Measurements from ENCODE around the gene MAP4K3.
"Not testable (repeated sequence)": the region's sequence is repeated elsewhere in the genome, so short reads cannot be mapped to it uniquely, and the experiment has no call there.

Gene MAP4K3

DNA sequence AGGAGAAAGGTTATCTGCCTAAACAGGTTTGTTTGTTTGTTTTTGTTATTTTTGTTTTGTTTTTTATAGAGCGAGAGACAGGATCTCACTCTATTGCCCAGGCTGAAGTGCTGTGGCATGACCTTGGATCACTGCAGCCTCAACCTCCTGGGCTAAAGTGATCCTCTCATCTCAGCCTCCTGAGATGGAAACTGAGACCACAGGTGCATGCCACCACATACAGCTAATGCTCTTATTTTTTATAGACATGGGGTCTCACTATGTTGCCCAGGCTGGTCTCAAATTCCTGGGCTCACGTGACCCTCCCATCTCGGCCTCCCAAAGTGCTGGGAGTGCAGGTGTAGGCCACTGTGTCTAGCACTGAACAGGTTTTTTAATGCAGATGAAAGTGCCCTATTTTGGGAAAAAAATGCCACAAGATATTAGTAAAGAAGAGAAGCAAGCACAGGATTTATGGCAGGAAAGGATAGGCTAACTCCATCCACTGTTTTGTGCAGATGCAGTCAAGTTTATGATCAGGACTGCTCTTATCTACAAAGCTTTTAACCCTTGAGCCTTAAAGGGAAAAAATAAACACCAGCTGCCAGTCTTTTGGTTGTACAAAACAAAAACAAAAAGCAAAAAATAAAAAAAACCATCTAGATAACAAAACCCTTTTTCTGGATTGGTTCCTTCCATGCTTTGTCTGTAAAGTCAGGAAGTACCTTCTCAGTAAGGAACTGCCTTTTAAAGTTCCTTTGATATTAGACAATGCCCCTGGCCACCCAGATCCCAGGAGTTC lies 29.4 kb downstream of the MAP4K3 start:
- no peak for DNase-seq

DNA sequence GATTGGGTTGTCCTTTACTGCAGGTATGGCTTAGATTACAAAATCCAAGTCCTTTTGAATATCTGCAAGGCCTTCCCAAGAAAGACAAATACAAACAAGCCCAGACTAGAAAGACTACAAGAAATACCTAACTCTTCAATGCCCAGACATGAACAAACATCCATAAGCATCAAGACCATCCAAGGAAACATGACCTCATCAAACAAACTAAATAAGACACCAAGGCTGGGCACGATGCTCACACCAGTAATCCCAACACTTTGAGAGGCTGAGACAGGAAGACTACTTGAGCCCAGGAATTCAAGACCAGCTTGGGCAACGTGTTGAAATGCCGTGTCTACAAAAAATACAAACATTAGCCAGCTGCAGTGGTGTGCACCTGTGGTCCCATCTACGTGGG lies 31.7 kb downstream of the MAP4K3 start:
- DNase-seq, result no peak

DNA sequence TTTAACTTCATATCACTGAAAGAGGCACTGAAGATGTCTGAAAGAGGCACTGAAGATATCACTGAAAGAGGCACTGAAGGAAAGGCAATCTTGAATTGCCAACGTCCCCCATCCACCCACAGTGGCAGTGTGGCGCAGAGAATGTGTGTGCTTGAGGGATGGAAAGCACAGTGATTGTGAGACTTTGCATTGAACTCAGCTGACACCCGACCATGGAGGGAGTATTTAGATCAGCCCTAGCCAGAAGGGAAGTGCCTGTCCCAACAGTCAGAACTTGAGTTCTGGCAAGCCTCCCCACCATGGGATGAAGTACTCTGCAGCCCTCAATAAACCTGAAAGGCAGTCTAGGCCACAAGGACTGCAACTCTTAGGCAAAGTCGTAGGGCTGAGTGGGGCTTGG lies 33.8 kb downstream of the MAP4K3 start:
- no peak for DNase-seq

DNA sequence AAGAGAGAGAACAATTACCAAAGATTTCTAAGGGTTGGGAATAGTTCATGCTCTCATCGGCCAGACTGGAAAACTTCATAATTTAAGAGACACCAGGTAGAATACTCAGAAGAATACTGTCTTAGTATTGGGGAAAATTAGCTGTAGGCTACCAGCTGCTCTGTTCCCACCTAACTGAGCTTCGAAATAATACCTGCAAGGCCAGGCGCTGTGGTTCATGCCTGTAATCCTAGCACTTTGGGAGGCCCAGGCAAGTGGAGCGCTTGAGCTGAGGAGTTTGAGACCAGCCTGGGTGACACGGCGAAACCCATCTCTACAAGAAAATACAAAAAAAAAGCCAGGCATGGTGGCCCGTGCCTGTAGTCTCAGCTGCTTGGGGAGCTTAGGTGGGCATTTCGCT lies 35.8 kb downstream of the MAP4K3 start:
- DNase-seq, result no peak

DNA sequence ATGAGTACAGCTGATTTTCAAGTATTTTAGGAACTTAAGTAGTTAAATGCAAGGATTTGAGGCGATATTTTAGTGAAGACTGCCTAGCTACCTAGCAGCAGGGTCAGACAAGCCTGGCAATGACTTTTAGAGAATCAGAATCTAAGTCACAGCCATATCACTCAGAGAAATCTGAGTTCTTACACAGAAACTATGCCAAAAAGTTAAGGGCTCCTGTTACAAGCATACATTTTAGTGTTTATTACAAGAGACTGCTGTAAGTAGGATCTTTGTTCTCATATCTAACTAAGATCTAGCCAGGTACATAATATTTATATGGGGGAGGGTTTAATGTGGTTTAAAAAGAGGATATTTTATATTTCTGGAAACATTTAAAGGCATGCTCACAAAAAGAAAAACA lies 37.5 kb downstream of the MAP4K3 start:
- no peak for DNase-seq

DNA sequence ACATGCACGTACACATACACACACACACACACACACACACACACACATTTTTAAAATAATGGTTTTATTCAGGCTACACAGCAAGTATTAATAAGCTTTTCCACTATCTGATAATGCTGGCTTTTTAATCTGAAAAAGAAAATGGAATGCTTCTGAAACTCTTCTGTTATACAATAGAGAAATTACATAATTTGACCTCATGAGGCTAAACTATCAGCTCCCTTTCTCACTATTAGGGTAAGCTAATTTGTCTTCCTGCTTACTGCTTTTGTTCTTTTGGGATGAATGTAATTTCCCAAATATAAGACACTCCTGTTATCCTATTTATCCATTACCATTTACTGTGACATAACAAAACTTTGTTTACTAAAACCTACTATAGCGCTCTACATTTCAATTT lies 41.8 kb downstream of the MAP4K3 start:
- DNase-seq, result no peak

DNA sequence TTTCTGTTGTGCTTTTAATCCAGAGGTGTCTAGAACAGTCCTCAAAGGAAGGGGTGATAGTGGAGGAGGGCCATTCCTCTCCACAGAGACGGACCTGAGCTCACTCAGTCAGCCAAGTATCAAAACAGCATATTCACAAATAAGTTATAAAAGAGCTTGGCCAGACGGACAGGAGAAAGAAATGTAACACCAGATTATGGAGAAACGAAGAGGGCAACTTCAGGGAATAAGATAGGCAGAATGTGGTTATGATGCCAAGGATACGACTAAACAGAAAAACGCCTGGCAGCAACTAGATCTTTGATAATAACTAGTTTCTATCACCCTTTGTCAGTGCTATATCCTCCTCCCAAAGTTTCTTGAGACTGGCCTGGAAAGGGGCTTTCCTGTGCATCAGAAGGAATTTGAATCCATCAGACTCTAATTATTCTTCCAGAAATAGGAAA lies 42.5 kb downstream of the MAP4K3 start:
- DNase-seq, result no peak

DNA sequence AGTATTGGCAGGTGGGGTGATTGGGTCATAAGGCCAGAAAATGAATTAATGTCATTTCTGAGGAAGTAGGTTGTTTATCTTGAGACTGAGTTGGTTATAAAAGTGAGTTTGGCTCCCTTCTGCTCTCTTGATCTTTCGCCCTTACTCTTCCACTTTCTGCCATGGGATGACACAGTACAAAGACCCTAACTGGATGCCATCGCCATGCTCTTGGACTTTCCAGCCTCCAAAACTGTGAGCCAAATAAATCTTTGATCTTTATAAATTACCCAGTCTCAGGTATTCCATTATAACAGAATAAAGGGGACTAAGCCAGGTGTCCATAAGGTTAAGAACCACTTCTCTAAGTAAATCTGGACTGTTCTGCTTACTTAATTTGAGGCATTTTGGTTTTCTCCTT lies 44.4 kb downstream of the MAP4K3 start:
- no peak for DNase-seq

DNA sequence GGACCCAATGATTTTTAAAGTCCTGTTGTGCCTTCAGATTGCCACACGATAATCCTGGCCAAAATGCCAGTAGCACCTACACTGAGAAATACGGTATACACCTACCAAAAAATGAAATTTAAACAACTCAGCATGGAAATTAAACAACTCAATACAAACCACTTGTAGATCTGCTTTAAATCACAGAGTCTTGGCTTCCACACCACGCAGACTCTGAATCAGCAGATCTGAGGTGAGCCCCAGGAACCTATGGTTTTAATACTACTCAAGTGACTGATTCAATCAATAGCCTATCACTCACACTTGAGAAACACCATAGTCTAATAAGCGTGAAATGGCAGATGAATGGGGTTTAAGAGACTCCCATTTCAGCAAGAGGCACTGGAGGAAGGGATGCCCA lies 46.9 kb downstream of the MAP4K3 start:
- no peak for DNase-seq

DNA sequence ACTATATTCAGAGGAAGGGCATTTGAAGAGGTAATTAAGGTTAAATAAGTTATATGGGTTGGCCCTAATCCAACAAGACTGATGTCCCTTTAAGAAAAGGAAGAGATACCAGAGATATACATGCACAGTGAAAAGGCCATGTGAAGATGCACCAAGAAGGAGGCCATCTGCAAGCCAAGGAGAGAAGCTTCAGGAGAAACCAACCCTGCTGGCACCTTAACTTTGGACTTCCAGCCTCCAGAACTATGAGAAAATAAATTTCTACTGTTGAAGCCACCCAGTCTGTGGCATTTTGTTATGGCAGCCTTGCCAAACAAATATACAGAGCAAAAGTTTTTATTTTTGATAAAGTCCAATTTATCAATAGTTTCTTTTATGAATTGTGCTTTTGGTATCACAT lies 51.0 kb downstream of the MAP4K3 start:
- DNase-seq, result no peak

DNA sequence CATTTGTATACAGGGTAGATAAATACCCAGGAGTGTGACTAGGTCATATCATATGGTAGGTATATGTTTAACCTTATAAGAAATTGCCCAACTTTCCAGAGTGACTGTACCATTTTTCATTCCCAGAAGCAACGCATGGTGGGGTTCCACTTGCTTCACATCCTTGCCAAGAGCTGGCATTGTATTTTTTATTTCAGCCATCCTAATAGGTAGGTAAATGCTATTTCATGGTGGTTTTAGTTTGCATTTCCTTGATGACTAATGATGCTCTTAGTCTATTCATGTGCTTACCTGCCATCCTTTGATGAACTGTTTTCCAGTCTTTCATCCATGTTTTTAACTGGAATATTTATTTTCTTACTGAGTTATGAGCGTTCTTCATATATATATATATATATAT lies 51.9 kb downstream of the MAP4K3 start:
- no peak for DNase-seq

DNA sequence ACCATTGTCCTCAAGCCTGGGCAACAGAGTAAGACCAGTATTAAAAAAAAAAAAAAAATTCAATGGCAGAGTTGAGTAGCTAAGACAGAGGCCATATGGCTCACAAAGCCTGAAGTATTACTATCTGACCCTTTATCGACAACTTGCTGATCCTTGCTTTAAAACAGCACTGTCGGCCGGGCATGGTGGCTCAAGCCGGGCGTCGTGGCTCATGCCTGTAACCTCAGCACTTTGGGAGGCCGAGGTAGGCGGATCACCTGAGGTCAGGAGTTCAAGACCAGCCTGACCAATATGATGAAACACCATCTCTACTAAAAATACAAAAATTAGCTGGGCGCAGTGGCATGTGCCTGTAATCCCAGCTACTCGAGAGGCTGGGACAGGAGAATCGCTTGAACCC lies 53.0 kb downstream of the MAP4K3 start:
- not testable (repeated sequence) for DNase-seq

DNA sequence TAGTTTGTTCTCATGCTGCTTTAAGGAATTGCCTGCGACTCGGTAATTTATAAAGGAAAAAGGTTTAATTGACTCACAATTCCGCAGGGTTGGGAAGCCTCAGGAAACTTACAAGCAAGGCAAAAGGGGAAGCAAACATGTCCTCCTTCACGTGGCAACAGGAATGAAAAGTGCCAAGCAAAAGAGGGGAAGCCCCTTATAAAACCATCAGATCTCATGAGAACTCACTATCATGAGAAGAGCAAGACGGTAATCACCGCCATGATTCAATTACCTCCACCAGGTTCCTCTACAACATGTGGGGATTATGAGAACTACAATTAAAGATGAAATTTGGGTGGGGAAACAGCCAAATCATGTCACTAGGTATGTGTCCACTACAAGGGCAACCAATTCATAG lies 53.9 kb downstream of the MAP4K3 start:
- DNase-seq, result no peak

DNA sequence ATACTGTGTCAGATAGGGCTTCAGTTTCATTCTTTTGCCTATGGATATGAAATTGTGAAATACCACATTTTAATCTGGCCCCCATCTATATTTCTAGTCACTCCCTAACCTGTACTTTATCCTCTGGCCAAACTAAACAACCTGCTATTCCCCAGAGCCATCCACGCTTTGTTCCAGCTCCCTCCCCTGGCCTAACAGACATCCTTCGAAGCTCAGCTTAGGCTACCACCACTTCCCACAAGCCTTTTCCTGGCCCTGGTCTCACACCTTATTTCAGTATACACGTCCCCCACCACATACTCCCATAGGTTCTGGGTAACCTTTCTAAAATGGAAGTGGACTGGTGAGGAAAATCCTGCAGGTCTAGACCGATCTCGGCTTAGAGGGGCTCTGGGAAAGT lies 55.4 kb downstream of the MAP4K3 start:
- no peak for DNase-seq

DNA sequence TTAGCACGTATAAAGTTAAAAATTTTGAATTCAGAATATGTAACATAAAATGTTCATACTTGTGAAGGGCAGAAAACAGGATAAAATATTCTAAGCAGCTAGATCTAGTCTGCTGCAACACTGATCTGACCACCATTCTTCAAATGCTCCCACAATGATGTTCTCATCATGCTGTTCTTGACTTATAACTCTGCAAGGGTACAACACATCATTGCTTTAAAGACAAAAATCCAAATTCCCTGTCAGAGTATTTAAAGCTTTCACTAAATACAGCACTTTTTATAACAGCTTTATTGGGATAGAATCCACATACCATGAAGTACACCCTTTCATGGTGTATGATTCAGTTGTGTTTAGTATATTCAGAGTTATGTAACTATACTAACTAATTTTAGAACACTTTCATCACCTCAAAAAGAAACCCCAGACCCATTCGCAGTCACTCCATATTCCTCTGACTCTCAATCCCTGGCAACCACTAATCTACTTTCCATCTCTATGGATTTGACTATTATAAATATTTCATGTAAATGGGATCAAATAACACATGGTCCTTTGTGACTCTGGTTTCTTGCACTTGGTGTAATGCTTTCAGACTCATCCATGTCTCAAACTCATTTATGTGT lies 56.4 kb downstream of the MAP4K3 start:
- DNase-seq, result no peak

DNA sequence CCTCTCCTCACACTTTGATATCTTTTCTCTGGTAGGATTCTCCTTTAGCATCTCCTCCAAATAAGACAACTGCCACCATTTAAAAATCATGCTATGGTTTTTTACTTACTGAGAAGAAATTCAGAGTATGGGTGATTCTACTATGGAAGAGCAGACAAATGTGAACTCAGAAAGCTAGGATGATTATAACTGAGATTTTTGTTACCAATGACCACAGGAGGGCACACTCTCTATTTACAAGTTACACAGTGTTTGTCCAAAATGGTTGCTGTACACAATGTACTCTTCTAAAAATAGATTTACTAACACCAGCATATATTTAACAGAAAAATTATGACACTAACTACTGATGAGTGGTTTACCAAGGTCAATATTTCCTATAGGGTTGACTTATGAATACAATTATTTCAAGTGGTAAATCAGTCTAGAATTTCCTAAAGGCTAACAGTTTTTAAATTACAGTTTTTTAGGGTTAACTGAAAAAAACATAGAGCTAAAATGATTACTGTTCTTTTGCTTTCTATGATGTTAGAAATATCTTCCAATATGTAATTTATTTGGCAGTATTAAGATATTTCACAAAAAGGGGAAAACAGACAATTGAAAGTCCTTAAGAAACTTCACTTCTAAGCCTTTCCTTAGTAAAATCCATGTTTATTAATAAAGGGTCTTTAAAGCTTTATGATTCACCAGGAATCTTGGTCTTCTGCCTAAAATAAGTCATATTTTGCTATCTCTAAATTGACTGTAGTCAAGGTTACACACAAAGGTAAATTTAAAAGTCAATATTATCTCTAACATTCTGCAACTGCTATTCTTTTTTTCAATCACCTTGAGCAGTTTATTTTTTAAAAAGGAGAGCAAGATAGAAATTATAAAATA lies 57.2 kb downstream of the MAP4K3 start:
- no peak for DNase-seq

DNA sequence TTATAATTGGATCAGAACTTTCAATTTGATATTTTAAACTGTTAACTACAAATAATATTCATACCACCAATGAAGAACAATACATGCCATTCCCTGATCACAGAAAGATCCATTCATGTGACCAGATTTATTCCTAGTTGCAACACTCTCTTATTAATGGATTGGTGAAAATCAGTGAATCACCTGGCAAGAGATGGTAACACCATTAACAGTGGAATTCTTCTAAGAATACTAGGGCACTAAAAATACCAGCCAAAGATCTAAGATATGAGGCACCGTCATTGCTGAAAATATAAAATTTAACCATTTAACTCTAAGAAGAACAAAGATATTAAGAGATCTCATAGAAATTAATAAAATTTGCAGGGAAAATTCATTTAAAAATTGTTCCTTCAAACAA lies 58.1 kb downstream of the MAP4K3 start:
- DNase-seq, result no peak

DNA sequence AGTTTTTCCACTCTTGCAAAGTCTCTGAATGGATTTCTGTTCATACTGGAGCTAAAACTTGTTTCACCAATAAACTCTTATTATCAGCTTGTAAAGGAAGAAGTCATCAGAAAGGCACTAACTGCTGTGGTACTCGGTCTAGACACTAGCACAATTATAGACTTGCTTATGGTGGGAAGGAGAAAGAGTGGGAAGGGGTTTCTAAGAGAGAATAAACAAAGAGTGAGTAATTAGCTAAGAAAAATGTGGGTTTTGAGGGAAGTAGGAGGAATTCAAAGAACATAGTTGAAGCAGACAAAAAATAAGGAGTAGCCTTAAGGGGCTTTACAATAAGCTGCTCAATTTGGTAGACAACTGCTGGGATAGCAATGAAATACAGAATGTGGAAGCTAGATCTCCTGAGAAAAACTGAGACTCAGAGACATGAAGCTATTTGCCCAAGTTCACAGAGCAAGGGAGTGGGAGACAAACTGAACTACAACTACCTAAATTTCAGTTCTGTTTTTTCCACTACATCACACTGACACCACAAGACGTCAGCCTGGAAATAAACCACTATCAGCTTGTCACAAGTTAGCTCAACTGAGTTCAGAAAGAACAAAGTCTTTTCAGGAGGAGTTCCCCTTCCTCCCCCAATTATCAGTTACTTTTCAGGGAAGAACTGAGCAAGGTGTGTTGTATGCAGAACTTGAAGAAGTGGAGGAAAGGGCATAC lies 59.7 kb downstream of the MAP4K3 start:
- DNase-seq, result no peak

DNA sequence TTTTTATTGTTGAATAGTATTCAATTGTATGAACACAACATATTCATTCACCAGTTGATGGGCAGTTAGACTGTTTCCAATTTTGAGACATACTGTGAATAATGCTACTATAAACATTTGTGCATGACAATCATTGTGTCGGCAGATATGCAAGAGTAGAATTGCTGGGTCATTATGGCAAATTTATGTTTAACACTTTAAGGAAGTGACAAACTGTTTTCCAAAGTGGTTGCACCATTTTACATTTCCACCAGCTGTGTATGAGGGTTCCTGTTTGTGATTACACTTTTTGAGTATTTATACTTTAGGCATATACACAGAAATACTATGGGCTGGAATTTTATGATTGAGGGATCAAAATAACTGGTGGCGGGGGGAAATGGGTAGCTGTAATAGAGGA lies 61.2 kb downstream of the MAP4K3 start:
- no peak for DNase-seq

DNA sequence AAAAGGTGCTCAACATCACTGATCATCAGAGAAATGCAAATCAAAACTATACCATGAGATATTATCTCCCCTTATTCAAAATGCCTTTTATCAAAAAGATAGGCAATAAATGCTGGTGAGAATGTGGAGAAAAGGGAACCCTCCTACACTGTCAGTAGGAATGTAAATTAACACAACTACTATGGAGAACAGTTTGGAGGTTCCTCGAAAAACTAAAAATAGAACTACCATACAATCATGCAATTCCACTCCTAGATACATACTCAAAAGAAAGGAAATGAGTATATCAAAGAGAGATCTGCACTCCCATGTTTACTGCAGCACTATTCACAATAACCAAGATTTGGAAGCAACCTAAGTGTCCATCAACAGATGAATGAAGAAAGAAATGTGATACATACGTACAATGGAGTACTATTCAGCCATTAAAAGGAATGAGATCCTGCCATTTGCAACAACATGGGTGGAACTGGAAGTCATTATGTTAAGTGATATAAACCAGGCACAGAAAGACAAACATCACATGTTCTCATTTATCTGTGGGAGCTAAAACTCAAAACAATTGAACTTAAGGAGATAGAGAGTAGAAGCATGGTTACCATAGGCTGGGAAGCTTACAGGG lies 63.8 kb downstream of the MAP4K3 start:
- DNase-seq, result no peak

DNA sequence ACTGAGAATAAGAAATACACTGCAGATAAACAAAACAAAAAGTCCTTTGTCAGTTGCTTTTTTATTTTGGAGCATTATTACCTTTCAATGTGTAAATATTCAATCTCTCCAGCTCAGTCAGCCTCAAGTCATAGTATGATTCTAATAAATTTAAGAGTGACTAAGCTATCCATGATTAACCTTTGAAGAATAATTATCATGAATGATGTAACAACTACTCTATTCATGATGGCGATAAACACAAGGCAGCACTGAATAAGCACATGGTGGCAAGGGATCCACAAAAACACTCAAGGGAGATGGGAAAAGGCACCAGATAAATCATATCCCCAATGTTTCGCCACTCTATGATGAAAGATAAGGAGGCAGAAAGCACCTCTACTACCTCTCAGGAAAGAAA lies 67.0 kb downstream of the MAP4K3 start:
- DNase-seq, result no peak

DNA sequence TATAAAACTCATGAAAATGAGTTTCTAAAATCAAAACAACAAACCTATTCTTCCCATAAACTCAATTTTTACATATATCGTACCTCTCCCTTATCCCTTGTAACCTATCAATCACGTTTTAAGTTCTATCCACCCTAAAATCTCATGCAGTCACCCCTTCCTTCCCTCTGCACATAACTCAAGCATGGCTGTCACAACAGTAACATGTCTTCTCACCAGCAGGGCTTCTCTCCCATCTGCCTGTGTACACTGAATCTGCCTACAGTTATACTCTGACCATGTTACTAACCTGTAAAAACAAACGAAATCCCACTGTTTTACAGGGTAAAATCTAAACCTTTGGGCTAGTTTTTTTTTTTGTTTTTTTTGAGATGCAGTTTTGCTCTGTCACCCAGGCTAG lies 68.2 kb downstream of the MAP4K3 start:
- DNase-seq, result no peak

DNA sequence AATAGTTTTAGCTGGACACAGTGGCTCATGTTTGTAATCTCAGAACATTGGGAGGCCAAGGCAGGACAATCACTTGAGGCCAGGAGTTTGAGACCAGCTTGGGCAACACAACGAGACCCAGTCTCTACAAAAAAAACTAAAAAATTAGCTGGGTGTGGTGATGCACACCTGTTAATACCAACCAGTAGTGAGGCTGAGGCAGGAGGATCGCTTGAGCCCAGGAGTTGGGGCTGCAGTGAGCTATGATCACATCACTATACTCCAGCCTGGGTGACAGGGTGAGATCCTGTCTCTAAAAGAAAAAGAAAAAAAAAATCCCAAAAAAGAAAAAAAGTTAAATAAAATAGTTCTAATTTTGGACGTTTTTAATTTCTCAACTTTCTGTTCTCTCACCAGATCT lies 68.7 kb downstream of the MAP4K3 start:
- no peak for DNase-seq

Measured in activated T-cell treated with anti-CD3 and anti-CD28 coated beads, Interleukin-2, amount 50 U/mL, for 1 hour (primary cell).